Keratinocyte (primary cell): ENCODE results near the gene KLK6. TPM values are rescaled to one million over a fixed set of nuclear protein-coding genes. Genes with fewer than 3 reads are reported as not detected.

Experiments
- DNase-seq: peaks from one replicate; pipeline ENCODE4 v3.0.0-alpha.2; 2011; ENCODE audit warnings: low read depth, missing footprints, low spot score
- FAIRE-seq: peaks from 2 replicates; lab custom pipeline; 2011; peaks lifted over from hg19 to GRCh38; lab: Jason Lieb, UNC
- H2AFZ ChIP-seq: 2 replicates; pipeline ENCODE4 v1.6.0; 2012; ENCODE audit warnings: low read length, control low read depth, inconsistent platforms; ENCODE audit not compliant: control insufficient read depth
- H3K27ac ChIP-seq: 2 replicates; pipeline ENCODE4 v1.5.1; 2011; ENCODE audit warnings: low read length; ENCODE audit not compliant: control insufficient read depth, insufficient read depth
- H3K27me3 ChIP-seq: 3 replicates; pipeline ENCODE4 v1.6.0; 2011; ENCODE audit warnings: low read length; ENCODE audit not compliant: control insufficient read depth, insufficient read depth; ENCODE audit errors: extremely low read depth
- H3K36me3 ChIP-seq, 2 experiments: 2 replicates in 1 of 2; 3 replicates in 1 of 2; pipeline ENCODE4 v1.5.1; 2011; ENCODE audit warnings: low read length in 2 of 2, mild to moderate bottlenecking in 1 of 2; ENCODE audit not compliant: control insufficient read depth in 2 of 2, insufficient read depth in 2 of 2; ENCODE audit errors: extremely low read depth in 1 of 2
- H3K4me1 ChIP-seq: 3 replicates; pipeline ENCODE4 v1.5.1; 2011; ENCODE audit warnings: low read length; ENCODE audit not compliant: control insufficient read depth, insufficient read depth; ENCODE audit errors: extremely low read depth
- H3K4me2 ChIP-seq: 3 replicates; pipeline ENCODE4 v1.6.0; 2011; ENCODE audit warnings: low read depth, low read length; ENCODE audit not compliant: control insufficient read depth, insufficient read depth; ENCODE audit errors: extremely low read depth
- H3K4me3 ChIP-seq, 3 experiments: fragments of 200-600 bp in 1 of 3; sonication (generic) in 1 of 3; 2 replicates in 2 of 3; 3 replicates in 1 of 3; pipeline ENCODE4 v1.5.1; 2011 to 2016; ENCODE audit warnings: low read length in 3 of 3, mild to moderate bottlenecking in 3 of 3, control low read depth in 2 of 3, inconsistent platforms in 1 of 3, low read depth in 1 of 3, mixed read lengths in 1 of 3, mixed run types in 1 of 3, moderate library complexity in 1 of 3; ENCODE audit not compliant: control insufficient read depth in 2 of 3, insufficient read depth in 2 of 3; ENCODE audit errors: extremely low read depth in 1 of 3
- H3K79me2 ChIP-seq: 2 replicates; pipeline ENCODE4 v1.6.0; 2012; ENCODE audit warnings: low read length; ENCODE audit not compliant: control insufficient read depth, insufficient read depth
- H3K9ac ChIP-seq: 3 replicates; pipeline ENCODE4 v1.6.0; 2011; ENCODE audit warnings: low read length; ENCODE audit not compliant: control insufficient read depth, insufficient read depth; ENCODE audit errors: extremely low read depth
- H3K9me1 ChIP-seq: 3 replicates; pipeline ENCODE4 v1.6.0; 2011; ENCODE audit warnings: low read length; ENCODE audit not compliant: control insufficient read depth, insufficient read depth; ENCODE audit errors: extremely low read depth
- H3K9me3 ChIP-seq: 2 replicates; pipeline ENCODE4 v1.5.1; 2012; ENCODE audit warnings: low read depth, low read length; ENCODE audit not compliant: control insufficient read depth
- H4K20me1 ChIP-seq: 3 replicates; pipeline ENCODE4 v1.6.0; 2011; ENCODE audit warnings: low read length; ENCODE audit not compliant: control insufficient read depth, insufficient read depth; ENCODE audit errors: extremely low read depth
- EZH2 ChIP-seq: IDR thresholded peaks from one replicate; pipeline ENCODE4 v1.6.1; 2012; ENCODE audit warnings: inconsistent platforms, mild to moderate bottlenecking, low read length, moderate library complexity
- dilution Hi-C: fragments of 300-500 bp; cut with MboI; formaldehyde crosslinking; loops from one replicate; pipeline ENCODE4 v1.7.0; 2020; ENCODE audit warnings: low sequenced_read_pairs; ENCODE audit not compliant: extremely low pct_ligation_motif_present
- polyA plus RNA-seq, 5 experiments: library from polyadenylated mRNA; depleted of rRNA in 3 of 5; stranded (reverse) in 3 of 5; stranded (forward) in 1 of 5; unstranded in 1 of 5; fragments of >200 nt; gene quantifications; 1 replicate in 1 of 5; 2 replicates in 3 of 5; 3 replicates in 1 of 5; pipeline versions ENCODE4 v1.2.1 to v1.2.3, GENCODE V29; 2011 to 2012; ENCODE audit warnings: missing spikeins in 2 of 5, low read depth in 1 of 5, low replicate concordance in 1 of 5
- TF ChIP-seq, protein P1 (sequence below), 3 experiments: IDR thresholded peaks in 1 of 3; conservative IDR thresholded peaks in 1 of 3; optimal IDR thresholded peaks in 1 of 3; 2 replicates in 2 of 3; 3 replicates in 1 of 3; pipeline versions ENCODE3 to v1.5.1; 2011; ENCODE audit warnings: low read length in 3 of 3, mild to moderate bottlenecking in 3 of 3, moderate library complexity in 2 of 3, control low read depth in 1 of 3, inconsistent platforms in 1 of 3; ENCODE audit not compliant: insufficient read depth in 2 of 3; ENCODE audit errors: extremely low read depth in 1 of 3

KLK6 gene
- polyA plus RNA-seq, 1 donor (not counting 4 experiments of a cell fraction or from before 2014, with no cell fraction given): 1.9 TPM

DNA sequence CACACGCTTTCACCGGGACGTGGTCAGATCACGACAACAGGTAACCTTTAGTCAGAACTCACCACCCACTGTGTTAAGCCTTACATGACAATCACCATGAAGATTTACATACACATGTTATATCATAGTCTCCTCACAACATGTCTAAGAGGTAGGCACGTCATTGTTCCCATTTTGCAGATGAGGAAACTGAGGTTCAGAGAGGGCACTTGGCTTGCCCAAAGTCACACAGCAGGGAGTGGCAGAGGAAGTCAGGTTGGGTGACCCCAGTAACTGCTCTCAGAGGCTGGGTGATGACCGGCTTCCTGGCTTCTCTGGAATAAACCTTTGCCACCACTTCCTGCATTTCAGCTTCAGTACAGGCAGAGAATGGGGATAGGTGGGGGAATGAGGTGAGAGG lies 44.9 kb upstream of the KLK6 start:
- dilution Hi-C loops: no loop called here
- peaks cover 30% of the 10 kb centered on the region for H3K4me1 ChIP-seq
- H3K4me3 ChIP-seq: no peak overlapping the region
- no peak overlapping the region for H3K9ac ChIP-seq
- no peaks in the 10 kb centered on the region for H4K20me1 ChIP-seq
- FAIRE-seq (no peak), DNase-seq (no peak)
- H3K27me3 ChIP-seq: no peaks in the 10 kb centered on the region
- H3K4me2 ChIP-seq: no peak overlapping the region
- H2AFZ ChIP-seq: no peak overlapping the region
- H3K9me1 ChIP-seq: no peaks in the 10 kb centered on the region
- H3K79me2 ChIP-seq: no peaks in the 10 kb centered on the region
- H3K36me3 ChIP-seq: peaks cover 7 to 11% of the 10 kb centered on the region in 2 experiments
- H3K27ac ChIP-seq: no peak overlapping the region
- H3K9me3 ChIP-seq: no peaks in the 10 kb centered on the region
- TF ChIP-seq, protein P1, sequence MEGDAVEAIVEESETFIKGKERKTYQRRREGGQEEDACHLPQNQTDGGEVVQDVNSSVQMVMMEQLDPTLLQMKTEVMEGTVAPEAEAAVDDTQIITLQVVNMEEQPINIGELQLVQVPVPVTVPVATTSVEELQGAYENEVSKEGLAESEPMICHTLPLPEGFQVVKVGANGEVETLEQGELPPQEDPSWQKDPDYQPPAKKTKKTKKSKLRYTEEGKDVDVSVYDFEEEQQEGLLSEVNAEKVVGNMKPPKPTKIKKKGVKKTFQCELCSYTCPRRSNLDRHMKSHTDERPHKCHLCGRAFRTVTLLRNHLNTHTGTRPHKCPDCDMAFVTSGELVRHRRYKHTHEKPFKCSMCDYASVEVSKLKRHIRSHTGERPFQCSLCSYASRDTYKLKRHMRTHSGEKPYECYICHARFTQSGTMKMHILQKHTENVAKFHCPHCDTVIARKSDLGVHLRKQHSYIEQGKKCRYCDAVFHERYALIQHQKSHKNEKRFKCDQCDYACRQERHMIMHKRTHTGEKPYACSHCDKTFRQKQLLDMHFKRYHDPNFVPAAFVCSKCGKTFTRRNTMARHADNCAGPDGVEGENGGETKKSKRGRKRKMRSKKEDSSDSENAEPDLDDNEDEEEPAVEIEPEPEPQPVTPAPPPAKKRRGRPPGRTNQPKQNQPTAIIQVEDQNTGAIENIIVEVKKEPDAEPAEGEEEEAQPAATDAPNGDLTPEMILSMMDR (optimal IDR thresholded peaks at IDR 0.05 in 1 of 3, IDR thresholded peaks at IDR 0.05 in 1 of 3, conservative IDR thresholded peaks at IDR 0.05 in 1 of 3; ENCODE audit: extremely low read depth in 1 of 3, insufficient read depth in 2 of 3, low read length in 3 of 3): no peak
- no peak for TF ChIP-seq EZH2

DNA sequence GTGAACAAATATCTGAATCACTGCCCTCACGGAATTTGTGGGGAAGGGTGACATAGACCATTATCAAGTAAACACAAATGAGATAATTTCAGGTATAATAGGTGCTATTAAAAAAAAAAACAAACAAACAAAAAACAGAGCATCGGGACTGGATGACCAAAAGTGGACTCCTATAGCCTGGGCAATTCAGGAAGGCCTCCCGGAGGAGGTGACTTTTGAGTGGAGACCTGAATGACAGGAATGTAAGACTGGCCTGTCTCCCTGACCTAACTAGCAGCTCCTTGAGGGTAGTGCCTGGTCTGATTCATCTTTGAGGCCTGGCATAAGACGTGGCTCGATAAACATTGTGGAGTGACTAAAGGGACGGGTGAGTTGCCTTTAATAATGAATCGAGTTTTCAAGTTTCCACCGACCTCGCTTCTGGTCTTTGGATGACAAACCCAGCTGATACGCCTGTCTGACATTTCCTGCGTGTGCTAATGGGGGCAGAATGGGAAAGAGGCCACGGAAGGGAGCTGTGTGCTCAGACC lies 43.3 kb upstream of the KLK6 start:
- Histone ChIP-seq H3K4me1 (peaks cover 34% of the 10 kb centered on the region), H2AFZ (no peak overlapping the region), H3K36me3 (peaks cover 7 to 11% of the 10 kb centered on the region in 2 experiments), H3K79me2 (no peaks in the 10 kb centered on the region), H3K4me2 (no peak overlapping the region), H3K4me3 (no peak overlapping the region), H3K27me3 (no peaks in the 10 kb centered on the region), H3K9ac (no peak overlapping the region), H3K9me1 (no peaks in the 10 kb centered on the region), H4K20me1 (no peaks in the 10 kb centered on the region), H3K9me3 (no peaks in the 10 kb centered on the region), H3K27ac (no peak overlapping the region)
- dilution Hi-C loops: no loop called here
- TF ChIP-seq, protein P1 (optimal IDR thresholded peaks at IDR 0.05 in 1 of 3, IDR thresholded peaks at IDR 0.05 in 1 of 3, conservative IDR thresholded peaks at IDR 0.05 in 1 of 3; ENCODE audit: extremely low read depth in 1 of 3, insufficient read depth in 2 of 3, low read length in 3 of 3): no peak
- TF ChIP-seq EZH2: no peak
- FAIRE-seq (no peak), DNase-seq (no peak)
